Ishikawa (cell line): Measurements from ENCODE around the gene CADPS.

Experiments
- CEBPB ChIP-seq: IDR thresholded peaks from 2 replicates; pipeline ENCODE4 v1.6.1; 2012
- CREB1 ChIP-seq: IDR thresholded peaks from 2 replicates; pipeline ENCODE4 v1.6.1; 2012; ENCODE audit warnings: low read depth
- EP300 ChIP-seq: IDR thresholded peaks from 2 replicates; pipeline ENCODE4 v1.6.1; 2012; ENCODE audit warnings: borderline replicate concordance
- FOXM1 ChIP-seq: IDR thresholded peaks from 2 replicates; pipeline ENCODE4 v1.6.1; 2012; ENCODE audit warnings: low read depth, borderline replicate concordance
- MAX ChIP-seq: IDR thresholded peaks from 2 replicates; pipeline ENCODE4 v1.6.1; 2012
- NFIC ChIP-seq: IDR thresholded peaks from 2 replicates; pipeline ENCODE4 v1.6.1; 2012
- RAD21 ChIP-seq: IDR thresholded peaks from 2 replicates; pipeline ENCODE4 v1.6.1; 2012; ENCODE audit warnings: low read depth
- REST ChIP-seq: IDR thresholded peaks from 2 replicates; pipeline ENCODE4 v1.6.1; 2012; ENCODE audit warnings: low read depth, mild to moderate bottlenecking
- TAF1 ChIP-seq: IDR thresholded peaks from 2 replicates; pipeline ENCODE4 v1.6.1; 2012; ENCODE audit warnings: low read depth, mild to moderate bottlenecking
- TCF12 ChIP-seq: IDR thresholded peaks from 2 replicates; pipeline ENCODE4 v1.6.1; 2012; ENCODE audit warnings: low read depth
- TEAD4 ChIP-seq: IDR thresholded peaks from 2 replicates; pipeline ENCODE4 v1.6.1; 2012
- USF1 ChIP-seq: IDR thresholded peaks from 2 replicates; pipeline ENCODE4 v1.6.1; 2012
- YY1 ChIP-seq: IDR thresholded peaks from 2 replicates; pipeline ENCODE4 v1.6.1; 2012; ENCODE audit warnings: low read depth

GRCh38 chr3:62688050-62688449 is 187.2 kb downstream of the CADPS start:
- TF ChIP-seq EP300 (no peak), FOXM1 (no peak), TCF12 (no peak), REST (no peak), TAF1 (no peak), MAX (no peak), USF1 (no peak), CEBPB (no peak), TEAD4 (no peak), RAD21 (no peak), NFIC (no peak), YY1 (no peak), CREB1 (no peak)
